H1 (cell line): ENCODE results near the gene USP7. TPM values are rescaled to one million over a fixed set of nuclear protein-coding genes. Genes with fewer than 3 reads are reported as not detected.

ENCODE experiments used
- CTCF ChIA-PET: fragments of 300-600 bp; sonication (Branson Sonifier 250); formaldehyde crosslinking; loops from one replicate; lab custom pipeline; 2021; ENCODE audit not compliant: partially characterized antibody; lab: Charles Lee
- POLR2A ChIA-PET: fragments of 300-600 bp; sonication (Branson Sonifier 250); formaldehyde crosslinking; loops from one replicate; lab custom pipeline; 2021; ENCODE audit warnings: inconsistent platforms; ENCODE audit not compliant: partially characterized antibody; lab: Charles Lee
- DNase-seq, 2 experiments: peaks; one replicate each; pipeline versions ENCODE4 v3.0.0 to v3.0.0-alpha.2; 2010 to 2022; ENCODE audit warnings: low spot score in 2 of 2, low read depth in 1 of 2, mixed read lengths in 1 of 2
- FAIRE-seq: peaks from 2 replicates; lab custom pipeline; 2011; peaks lifted over from hg19 to GRCh38; lab: Jason Lieb, UNC
- H2AFZ ChIP-seq: 2 replicates; pipeline ENCODE4 v1.8.1; 2012; ENCODE audit warnings: low read length, inconsistent platforms
- H2AK5ac ChIP-seq: 2 replicates; pipeline ENCODE4 v1.6.1; 2013; ENCODE audit warnings: low read depth, low read length
- H2BK120ac ChIP-seq: replicated peaks from 2 replicates; pipeline ENCODE3; 2013; ENCODE audit warnings: low read depth, low read length, inconsistent platforms
- H2BK12ac ChIP-seq: 2 replicates; pipeline ENCODE4 v1.6.1; 2013; ENCODE audit warnings: low read depth, low read length
- H2BK15ac ChIP-seq: 2 replicates; pipeline ENCODE4 v1.6.1; 2013; ENCODE audit warnings: low read length
- H2BK20ac ChIP-seq: 2 replicates; pipeline ENCODE4 v1.6.1; 2013; ENCODE audit warnings: low read length
- H2BK5ac ChIP-seq: 2 replicates; pipeline ENCODE4 v1.6.1; 2013; ENCODE audit warnings: low read depth, low read length
- H3K14ac ChIP-seq: 2 replicates; pipeline ENCODE4 v1.6.1; 2013; ENCODE audit warnings: inconsistent platforms; ENCODE audit not compliant: insufficient read length
- H3K18ac ChIP-seq: 2 replicates; pipeline ENCODE4 v1.6.1; 2013; ENCODE audit warnings: low read length; ENCODE audit errors: extremely low read depth
- H3K23ac ChIP-seq: 2 replicates; pipeline ENCODE4 v1.6.1; 2013; ENCODE audit warnings: inconsistent platforms; ENCODE audit not compliant: insufficient read length
- H3K23me2 ChIP-seq: 2 replicates; pipeline ENCODE4 v1.6.1; 2013; ENCODE audit warnings: low read depth, low read length
- H3K27ac ChIP-seq: 2 replicates; pipeline ENCODE4 v1.6.1; 2011; ENCODE audit warnings: low read depth, low read length, inconsistent platforms
- H3K27me3 ChIP-seq, 4 experiments: replicated peaks in 1 of 4; 1 replicate in 1 of 4; 2 replicates in 3 of 4; pipeline versions ENCODE4 v1.6.1 to v1.8.1; 2011 to 2013; ENCODE audit warnings: low read length in 3 of 4, mild to moderate bottlenecking in 3 of 4, inconsistent platforms in 2 of 4, mixed read lengths in 2 of 4, moderate library complexity in 1 of 4; ENCODE audit not compliant: control insufficient read depth in 3 of 4, insufficient read depth in 3 of 4; ENCODE audit errors: extremely low read depth in 1 of 4
- H3K36me3 ChIP-seq, 4 experiments: 2 replicates each; pipeline versions ENCODE4 v1.6.1 to v1.8.1; 2011 to 2013; ENCODE audit warnings: mild to moderate bottlenecking in 4 of 4, low read length in 3 of 4, moderate library complexity in 2 of 4, control low read depth in 1 of 4, inconsistent platforms in 1 of 4; ENCODE audit not compliant: insufficient read depth in 4 of 4, control insufficient read depth in 2 of 4
- H3K4ac ChIP-seq: replicated peaks from 2 replicates; pipeline ENCODE3; 2013; ENCODE audit warnings: low read length, low read depth, mixed read lengths, inconsistent platforms; ENCODE audit not compliant: insufficient read length
- H3K4me1 ChIP-seq, 4 experiments: replicated peaks in 1 of 4; 1 replicate in 1 of 4; 2 replicates in 3 of 4; pipeline versions ENCODE4 v1.6.1 to v1.8.1; 2011 to 2013; ENCODE audit warnings: low read length in 3 of 4, inconsistent platforms in 2 of 4, mixed read lengths in 1 of 4; ENCODE audit not compliant: insufficient read depth in 4 of 4, control insufficient read depth in 3 of 4
- H3K4me2 ChIP-seq, 2 experiments: 2 replicates each; pipeline versions ENCODE4 v1.6.1 to v1.8.1; 2011 to 2013; ENCODE audit warnings: low read depth in 2 of 2, low read length in 2 of 2, control low read depth in 1 of 2, inconsistent platforms in 1 of 2, mild to moderate bottlenecking in 1 of 2; ENCODE audit not compliant: insufficient read depth in 1 of 2
- H3K4me3 ChIP-seq, 4 experiments: fragments of 200-600, 300-600 bp in 1 of 4; sonication (generic), shearing (Covaris generic), sonication (Bioruptor Twin) in 1 of 4; 2 replicates each; pipeline versions ENCODE4 v1.5.1 to v1.8.1; 2011 to 2016; ENCODE audit warnings: low read length in 4 of 4, low read depth in 3 of 4, control low read depth in 2 of 4, inconsistent platforms in 2 of 4, mild to moderate bottlenecking in 2 of 4, mixed read lengths in 1 of 4, moderate library complexity in 1 of 4; ENCODE audit not compliant: insufficient read depth in 2 of 4; ENCODE audit errors: extremely low read depth in 1 of 4
- H3K56ac ChIP-seq: replicated peaks from 2 replicates; pipeline ENCODE3; 2013; ENCODE audit warnings: low read depth, mild to moderate bottlenecking, mixed read lengths, low read length, inconsistent platforms; ENCODE audit not compliant: insufficient read length
- H3K79me1 ChIP-seq: 2 replicates; pipeline ENCODE4 v1.6.1; 2013; ENCODE audit warnings: low read depth, low read length, control low read depth
- H3K79me2 ChIP-seq, 2 experiments: 2 replicates each; pipeline versions ENCODE4 v1.6.1 to v1.8.1; 2012 to 2013; ENCODE audit warnings: low read length in 2 of 2, mild to moderate bottlenecking in 2 of 2, inconsistent platforms in 1 of 2; ENCODE audit not compliant: insufficient read depth in 2 of 2, control insufficient read depth in 1 of 2
- H3K9ac ChIP-seq, 4 experiments: replicated peaks in 1 of 4; 1 replicate in 1 of 4; 2 replicates in 3 of 4; pipeline versions ENCODE4 v1.6.1 to v1.8.1; 2011 to 2013; ENCODE audit warnings: low read depth in 3 of 4, low read length in 3 of 4, control low read depth in 2 of 4, mild to moderate bottlenecking in 2 of 4, moderate library complexity in 2 of 4, inconsistent platforms in 1 of 4; ENCODE audit errors: extremely low read depth in 1 of 4
- H3K9me3 ChIP-seq, 2 experiments: 2 replicates each; pipeline versions ENCODE4 v1.6.1 to v1.8.1; 2012 to 2013; ENCODE audit warnings: mild to moderate bottlenecking in 2 of 2, moderate library complexity in 2 of 2, control low read depth in 1 of 2, inconsistent platforms in 1 of 2, low read depth in 1 of 2, low read length in 1 of 2, mixed read lengths in 1 of 2; ENCODE audit not compliant: insufficient read depth in 2 of 2
- H4K20me1 ChIP-seq, 2 experiments: replicated peaks in 1 of 2; 2 replicates each; pipeline versions ENCODE3 to v1.8.1; 2011 to 2013; ENCODE audit warnings: inconsistent platforms in 2 of 2, low read length in 2 of 2, mild to moderate bottlenecking in 1 of 2; ENCODE audit not compliant: insufficient read depth in 2 of 2, control insufficient read depth in 1 of 2
- H4K5ac ChIP-seq: 2 replicates; pipeline ENCODE4 v1.6.1; 2013; ENCODE audit warnings: low read length, low read depth, mixed read lengths, inconsistent platforms; ENCODE audit not compliant: insufficient read length
- H4K8ac ChIP-seq: 2 replicates; pipeline ENCODE4 v1.8.0; 2013; ENCODE audit warnings: mild to moderate bottlenecking, moderate library complexity, low read length, inconsistent platforms; ENCODE audit not compliant: insufficient read depth; ENCODE audit errors: extremely low read depth
- H4K91ac ChIP-seq: replicated peaks from 2 replicates; pipeline ENCODE3; 2013; ENCODE audit warnings: low read length, mixed read lengths, inconsistent platforms; ENCODE audit not compliant: insufficient read length
- EZH2 ChIP-seq: fragments of 200-600 bp; sonication (generic); IDR thresholded peaks from 2 replicates; pipeline ENCODE4 v1.7.1; 2012; ENCODE audit warnings: low read depth, mild to moderate bottlenecking, moderate library complexity, low read length, inconsistent platforms; ENCODE audit not compliant: severe bottlenecking
- KDM4A ChIP-seq: IDR thresholded peaks from one replicate; pipeline ENCODE4 v1.7.1; 2012; ENCODE audit warnings: low read depth, mild to moderate bottlenecking, moderate library complexity, low read length, inconsistent platforms; ENCODE audit not compliant: severe bottlenecking
- RAD21 ChIP-seq, 2 experiments: IDR thresholded peaks in 1 of 2; conservative IDR thresholded peaks in 1 of 2; 2 replicates each; pipeline ENCODE4 v1.6.1; 2011; ENCODE audit warnings: low read depth in 2 of 2, low read length in 2 of 2, improper control_type of control experiment in 1 of 2, inconsistent platforms in 1 of 2, mild to moderate bottlenecking in 1 of 2, moderate library complexity in 1 of 2
- WGBS, 2 experiments: shearing (Covaris generic) in 1 of 2; methylation state at CpG; one replicate each; pipeline versions ENCODE4 v1.1.6 to v1.1.7; 2013 to 2015; ENCODE audit warnings: low lambda C conversion rate in 2 of 2, mixed read lengths in 2 of 2, inconsistent platforms in 1 of 2, low coverage in 1 of 2, missing lambda C conversion rate in 1 of 2; ENCODE audit not compliant: insufficient replicate concordance in 2 of 2, insufficient coverage in 1 of 2, insufficient read length in 1 of 2; ENCODE audit errors: extremely low coverage in 1 of 2, missing lambda C conversion rate in 1 of 2; 5-methylcytosine and 5-hydroxymethylcytosine counted together
- polyA plus RNA-seq, 7 experiments: library from polyadenylated mRNA; depleted of rRNA in 3 of 7; stranded (reverse) in 5 of 7; unstranded in 2 of 7; fragments of >200 nt in 5 of 7; fragments of 200-250 nt in 2 of 7; gene quantifications; 1 replicate in 5 of 7; 2 replicates in 1 of 7; 4 replicates in 1 of 7; pipeline versions ENCODE4 v1.2.1 to v1.2.3, GENCODE V29; 2011 to 2013; ENCODE audit warnings: missing spikeins in 2 of 7, mixed read lengths in 2 of 7
- total RNA-seq: library from RNA; stranded (reverse); fragmentation: NEBNext Ultra II Directional; extraction: Animal tissue kit (Norgen Biotek cat#: 25700); gene quantifications from 2 replicates; pipeline ENCODE4 v1.2.1, GENCODE V29; 2021

The USP7 gene
- total and polyA plus RNA-seq, 2 of the 8 experiments (the other 6 are each of a cell fraction or from before 2014, with no cell fraction given) = 21.3 to 211 TPM

GRCh38 chr16:8920645-8921346, 42.9 kb downstream of the USP7 start:
- no peak for DNase-seq
- Histone ChIP-seq H2BK15ac (no peak overlapping the region), H3K23me2 (no peaks in the 10 kb centered on the region), H3K27ac (no peak overlapping the region), H2BK20ac (no peak overlapping the region), H3K56ac (no peak overlapping the region), H3K79me1 (peaks cover 13% of the 10 kb centered on the region), H2AFZ (no peak overlapping the region), H3K18ac (no peak overlapping the region), H2AK5ac (no peak overlapping the region), H3K27me3 (no peaks in the 10 kb centered on the region), H3K79me2 (peaks cover 0 to 29% of the 10 kb centered on the region in 2 experiments; a peak in 2 of 4 replicates), H4K91ac (no peak overlapping the region), H2BK120ac (no peak overlapping the region), H2BK12ac (no peak overlapping the region), H3K4me2 (no peak overlapping the region), H4K8ac (no peak overlapping the region), H4K5ac (no peak overlapping the region), H3K9ac (no peak overlapping the region), H3K23ac (no peak overlapping the region), H3K14ac (no peak overlapping the region), H3K4ac (no peak overlapping the region), H3K9me3 (no peaks in the 10 kb centered on the region), H2BK5ac (no peak overlapping the region), H3K4me1 (no peaks in the 10 kb centered on the region), H3K4me3 (no peak overlapping the region), H3K36me3 (peaks cover 28 to 56% (median 44%) of the 10 kb centered on the region in 4 experiments), H4K20me1 (peaks cover 11 to 25% of the 10 kb centered on the region in 2 experiments)
- ChIA-PET CTCF (interaction anchor here (1.2 to 7.6 kb wide), 6 partner anchors 9 to 99 kb away, joined by 3 to 33 read pairs (median 9); no protein-coding TSS in a partner anchor), POLR2A (interaction anchor here (0.8 to 1.1 kb wide), 2 partner anchors 21 to 26 kb away, joined by 3 read pairs; no protein-coding TSS in a partner anchor)
- 95% methylated on average over 6 of the region's 6 CpGs; no CpG with 5 or more reads in 1 of the 2 experiments for WGBS, 2 experiments
- FAIRE-seq = no peak
- no peak for TF ChIP-seq RAD21 (IDR thresholded peaks at IDR 0.05 in 1 of 2, conservative IDR thresholded peaks at IDR 0.05 in 1 of 2; ENCODE audit: low read depth in 2 of 2, low read length in 2 of 2)
- no peak for TF ChIP-seq EZH2
- no peak for TF ChIP-seq KDM4A
